ENCODE results near the gene CHKB.

The CHKB gene, protein sequence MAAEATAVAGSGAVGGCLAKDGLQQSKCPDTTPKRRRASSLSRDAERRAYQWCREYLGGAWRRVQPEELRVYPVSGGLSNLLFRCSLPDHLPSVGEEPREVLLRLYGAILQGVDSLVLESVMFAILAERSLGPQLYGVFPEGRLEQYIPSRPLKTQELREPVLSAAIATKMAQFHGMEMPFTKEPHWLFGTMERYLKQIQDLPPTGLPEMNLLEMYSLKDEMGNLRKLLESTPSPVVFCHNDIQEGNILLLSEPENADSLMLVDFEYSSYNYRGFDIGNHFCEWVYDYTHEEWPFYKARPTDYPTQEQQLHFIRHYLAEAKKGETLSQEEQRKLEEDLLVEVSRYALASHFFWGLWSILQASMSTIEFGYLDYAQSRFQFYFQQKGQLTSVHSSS

DNA sequence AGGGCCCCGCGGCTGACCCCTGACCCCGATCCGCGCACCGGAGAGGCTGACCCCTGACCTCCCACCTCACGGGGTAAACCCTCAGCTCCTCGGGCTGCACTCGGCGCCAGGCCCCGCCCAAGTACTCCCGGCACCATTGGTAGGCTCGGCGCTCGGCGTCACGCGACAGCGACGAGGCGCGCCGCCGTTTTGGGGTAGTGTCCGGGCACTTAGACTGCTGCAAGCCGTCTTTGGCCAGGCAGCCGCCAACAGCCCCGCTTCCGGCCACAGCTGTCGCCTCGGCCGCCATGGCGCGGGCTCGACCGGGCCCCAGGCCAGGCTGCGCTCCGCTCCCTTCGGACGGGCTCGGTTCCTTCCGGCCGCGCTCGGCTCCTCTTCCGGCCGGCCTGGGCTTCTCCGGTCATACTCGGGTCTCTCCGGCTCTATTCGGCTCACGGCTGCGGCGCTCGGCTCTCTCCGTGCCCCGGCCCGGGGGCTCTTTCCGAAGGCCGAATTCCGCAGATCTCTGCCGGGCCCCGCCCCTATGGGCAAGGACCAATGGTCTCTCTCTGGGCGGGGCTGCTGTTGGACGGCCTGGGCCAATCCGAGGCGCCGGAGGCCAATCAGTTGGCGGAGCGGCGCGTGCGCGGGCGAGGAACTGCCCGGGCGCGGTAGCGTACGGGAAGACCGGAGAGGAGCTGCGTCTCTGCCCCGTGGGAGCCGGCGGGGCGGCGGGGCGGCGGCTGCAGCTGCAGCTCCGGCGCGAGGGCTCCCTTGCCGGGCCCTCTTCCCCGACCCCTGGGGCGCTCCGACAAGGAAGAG, at the start of gene CHKB:
TSS of gene CHKB (minus strand) at position 357 of the 801 bp plus-strand sequence. CDS start at position 289, 68 bp downstream.
- H3K4me3 ChIP-seq (ENCODE audit: low read depth, low read length) = peak within 1 kb of the TSS; percentile 76
- TF ChIP-seq CTCF (IDR thresholded peaks at IDR 0.05; ENCODE audit: control insufficient read depth, extremely low read depth, insufficient read depth) = no peak
- DNase-seq (ENCODE audit: low read depth) = peak; percentile 89

GRCh38 chr22:50630376-50630775, 47.7 kb upstream of the CHKB start:
- no peak for DNase-seq (ENCODE audit: low read depth)
- H3K4me3 ChIP-seq (ENCODE audit: low read depth, low read length) = no peak overlapping the region
- TF ChIP-seq CTCF (IDR thresholded peaks at IDR 0.05; ENCODE audit: control insufficient read depth, extremely low read depth, insufficient read depth) = no peak

GRCh38 chr22:50628543-50629134, 46.0 kb upstream of the CHKB start:
- H3K4me3 ChIP-seq (ENCODE audit: low read depth, low read length) = peak overlapping the region; percentile 86
- DNase-seq (ENCODE audit: low read depth) = no peak
- TF ChIP-seq CTCF (IDR thresholded peaks at IDR 0.05; ENCODE audit: control insufficient read depth, extremely low read depth, insufficient read depth) = no peak

GRCh38 chr22:50627642-50628542, 45.2 kb upstream of the CHKB start, which contains the start of gene ARSA:
Gene ARSA (minus strand): TSS chr22:50628152. CDS start chr22:50627779, 373 bp downstream.
- H3K4me3 ChIP-seq (ENCODE audit: low read depth, low read length) = peak within 1 kb of the TSS; percentile 86
- peak; percentile 49 for TF ChIP-seq CTCF (IDR thresholded peaks at IDR 0.05; ENCODE audit: control insufficient read depth, extremely low read depth, insufficient read depth)
- DNase-seq (ENCODE audit: low read depth) = no peak

DNA sequence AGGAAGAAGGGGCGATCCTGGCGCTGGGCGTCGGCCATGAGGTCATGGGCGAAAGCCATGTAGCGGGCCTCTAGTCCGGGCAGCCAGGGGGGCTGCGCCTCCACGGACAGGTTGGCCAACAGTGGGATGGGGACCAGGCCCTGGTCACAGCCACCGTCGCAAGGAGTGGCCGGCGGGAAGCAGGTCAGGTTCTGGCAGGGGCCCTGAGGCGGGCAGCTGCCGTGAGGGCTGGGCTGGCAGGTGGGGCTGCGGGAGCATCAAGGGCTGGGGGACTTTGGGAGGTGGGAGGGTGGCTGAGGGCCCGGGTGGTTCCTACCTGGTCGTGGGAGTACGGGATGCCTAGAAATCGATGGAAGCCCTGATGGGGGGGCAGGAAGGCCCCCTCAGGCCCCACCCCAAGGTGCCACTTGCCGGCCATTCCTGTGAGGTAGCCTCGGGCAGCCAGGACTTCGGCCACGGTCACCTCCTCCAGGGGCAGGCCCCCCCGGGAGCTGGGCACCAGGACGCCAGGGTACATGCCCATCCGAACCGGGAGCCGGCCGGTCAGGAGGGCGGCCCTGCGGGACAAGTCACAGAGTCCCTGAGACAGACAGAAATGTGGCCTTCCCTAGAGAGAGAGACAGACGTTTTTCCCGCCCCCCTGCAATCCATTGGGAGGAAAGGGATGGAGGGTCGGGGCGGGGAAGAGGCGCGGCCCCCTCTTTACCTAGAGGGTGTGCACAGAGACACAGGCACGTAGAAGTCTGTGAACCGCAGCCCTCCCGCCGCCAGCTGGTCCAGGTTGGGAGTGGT, 44.4 kb upstream of the CHKB start:
- H3K4me3 ChIP-seq (ENCODE audit: low read depth, low read length) = peak overlapping the region; percentile 86
- DNase-seq (ENCODE audit: low read depth) = no peak
- TF ChIP-seq CTCF (IDR thresholded peaks at IDR 0.05; ENCODE audit: control insufficient read depth, extremely low read depth, insufficient read depth) = no peak

Measured in LNCaP clone FGC (cell line).